DND-41 (cell line): ENCODE measurements around the gene RELL1.

Source experiments
- CTCF ChIP-seq: IDR thresholded peaks from 2 replicates; pipeline ENCODE4 v1.5.1; 2012; ENCODE audit warnings: borderline replicate concordance, low read length, moderate library complexity, mild to moderate bottlenecking; ENCODE audit not compliant: poor library complexity, severe bottlenecking; ENCODE audit errors: extremely low read depth
- EZH2 ChIP-seq: IDR thresholded peaks from 3 replicates; pipeline ENCODE4 v1.6.1; 2012; ENCODE audit warnings: borderline replicate concordance, low read depth, mild to moderate bottlenecking, moderate library complexity, low read length, inconsistent platforms; ENCODE audit not compliant: severe bottlenecking

- TF ChIP-seq CTCF: no peak
- no peak for TF ChIP-seq EZH2
Observed at GRCh38 chr4:37682701-37683401, 3.3 kb downstream of the RELL1 start.
